Endothelial cell (in vitro differentiated cells): ENCODE data around the gene CEP192. TPM values are rescaled to one million over a fixed set of nuclear protein-coding genes. Genes with fewer than 3 reads are reported as not detected.

ENCODE experiments used
- DNase-seq: peaks from one replicate; pipeline ENCODE4 v3.0.0; 2021; ENCODE audit warnings: low spot score
- H3K27ac Mint-ChIP-seq: one replicate; pipeline ENCODE4 v1.8.0; 2021; ENCODE audit warnings: mixed read lengths, inconsistent platforms; ENCODE audit not compliant: unreplicated experiment
- H3K27me3 Mint-ChIP-seq: one replicate; pipeline ENCODE4 v1.8.0; 2021; ENCODE audit warnings: mild to moderate bottlenecking, moderate library complexity, mixed read lengths, inconsistent platforms; ENCODE audit not compliant: unreplicated experiment
- H3K36me3 Mint-ChIP-seq: one replicate; pipeline ENCODE4 v1.8.0; 2021; ENCODE audit warnings: mild to moderate bottlenecking, low read depth, mixed read lengths, inconsistent platforms; ENCODE audit not compliant: unreplicated experiment
- H3K4me1 Mint-ChIP-seq: one replicate; pipeline ENCODE4 v1.8.0; 2021; ENCODE audit warnings: mild to moderate bottlenecking, mixed read lengths, inconsistent platforms; ENCODE audit not compliant: unreplicated experiment
- H3K4me3 Mint-ChIP-seq: one replicate; pipeline ENCODE4 v1.8.0; 2021; ENCODE audit warnings: mild to moderate bottlenecking, mixed read lengths, inconsistent platforms; ENCODE audit not compliant: unreplicated experiment
- H3K9me3 Mint-ChIP-seq: one replicate; pipeline ENCODE4 v1.8.0; 2021; ENCODE audit warnings: mixed read lengths, inconsistent platforms; ENCODE audit not compliant: unreplicated experiment
- total RNA-seq: library from RNA; stranded (reverse); fragmentation: NEBNext Ultra II Directional; extraction: Animal tissue kit (Norgen Biotek cat#: 25700); gene quantifications from one replicate; pipeline ENCODE4 v1.2.1, GENCODE V29; 2021; ENCODE audit not compliant: unreplicated experiment
- TF ChIP-seq, protein P1 (sequence below): fragments of 200-600 bp; sonication (generic); IDR thresholded peaks from one replicate; pipeline ENCODE4 v1.5.0; 2021; ENCODE audit warnings: antibody characterized with exemption; ENCODE audit not compliant: unreplicated experiment

CEP192 gene
- total RNA-seq, 1 donor from 2014 or later, result 23.2 TPM

DNA sequence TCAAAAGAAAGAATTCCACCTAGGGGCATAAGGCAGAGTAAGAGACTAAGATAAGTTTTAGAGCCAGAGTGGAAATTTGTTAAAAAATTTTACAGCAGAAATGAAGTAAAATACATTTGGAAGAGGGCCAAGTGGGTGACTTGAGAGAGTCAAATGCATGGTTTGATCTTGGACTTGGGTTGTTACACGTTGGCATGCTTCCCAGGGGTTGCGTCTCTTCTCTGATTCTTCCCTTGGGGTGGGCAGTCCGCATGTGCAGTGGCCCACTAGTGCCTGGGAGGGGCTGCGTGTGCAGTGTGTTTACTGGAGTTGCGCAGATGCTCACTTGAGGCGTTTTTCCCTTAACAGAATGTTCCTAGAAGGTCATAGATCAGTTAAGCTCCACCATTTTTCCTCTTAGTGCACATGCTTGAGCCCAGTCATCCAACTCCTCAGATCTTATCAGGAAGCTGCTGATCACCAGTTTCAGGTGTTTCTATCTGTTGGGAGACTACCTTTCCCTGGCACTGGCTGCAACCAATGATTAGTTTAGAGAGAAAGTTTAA lies 30.2 kb upstream of the CEP192 start:
- Mint-ChIP-seq H3K9me3 (no peaks in the 10 kb centered on the region), H3K4me3 (no peak overlapping the region), H3K27ac (no peak overlapping the region), H3K4me1 (no peaks in the 10 kb centered on the region), H3K27me3 (no peaks in the 10 kb centered on the region), H3K36me3 (peaks cover 14% of the 10 kb centered on the region)
- DNase-seq, result no peak
- TF ChIP-seq, protein P1, sequence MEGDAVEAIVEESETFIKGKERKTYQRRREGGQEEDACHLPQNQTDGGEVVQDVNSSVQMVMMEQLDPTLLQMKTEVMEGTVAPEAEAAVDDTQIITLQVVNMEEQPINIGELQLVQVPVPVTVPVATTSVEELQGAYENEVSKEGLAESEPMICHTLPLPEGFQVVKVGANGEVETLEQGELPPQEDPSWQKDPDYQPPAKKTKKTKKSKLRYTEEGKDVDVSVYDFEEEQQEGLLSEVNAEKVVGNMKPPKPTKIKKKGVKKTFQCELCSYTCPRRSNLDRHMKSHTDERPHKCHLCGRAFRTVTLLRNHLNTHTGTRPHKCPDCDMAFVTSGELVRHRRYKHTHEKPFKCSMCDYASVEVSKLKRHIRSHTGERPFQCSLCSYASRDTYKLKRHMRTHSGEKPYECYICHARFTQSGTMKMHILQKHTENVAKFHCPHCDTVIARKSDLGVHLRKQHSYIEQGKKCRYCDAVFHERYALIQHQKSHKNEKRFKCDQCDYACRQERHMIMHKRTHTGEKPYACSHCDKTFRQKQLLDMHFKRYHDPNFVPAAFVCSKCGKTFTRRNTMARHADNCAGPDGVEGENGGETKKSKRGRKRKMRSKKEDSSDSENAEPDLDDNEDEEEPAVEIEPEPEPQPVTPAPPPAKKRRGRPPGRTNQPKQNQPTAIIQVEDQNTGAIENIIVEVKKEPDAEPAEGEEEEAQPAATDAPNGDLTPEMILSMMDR, result no peak

DNA sequence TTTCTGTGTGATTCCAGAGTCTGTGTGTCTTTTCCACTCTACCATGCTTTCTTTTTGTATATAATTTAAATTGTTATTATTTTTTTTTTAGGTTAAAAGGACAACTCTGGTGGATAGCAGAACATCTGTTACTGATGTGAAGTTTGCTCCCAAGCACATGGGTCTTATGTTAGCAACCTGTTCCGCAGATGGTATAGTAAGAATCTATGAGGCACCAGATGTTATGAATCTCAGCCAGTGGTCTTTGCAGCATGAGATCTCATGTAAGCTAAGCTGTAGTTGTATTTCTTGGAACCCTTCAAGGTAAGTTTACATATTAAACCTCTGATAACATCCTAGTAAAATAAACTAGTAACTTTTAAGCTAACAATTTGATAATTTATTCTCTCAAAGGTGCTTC lies 28.1 kb upstream of the CEP192 start:
- TF ChIP-seq, protein P1, result no peak
- no peak overlapping the region for H3K27ac Mint-ChIP-seq
- H3K4me1 Mint-ChIP-seq, result no peaks in the 10 kb centered on the region
- H3K4me3 Mint-ChIP-seq, result no peak overlapping the region
- H3K9me3 Mint-ChIP-seq, result no peaks in the 10 kb centered on the region
- H3K36me3 Mint-ChIP-seq, result peaks cover 19% of the 10 kb centered on the region
- DNase-seq, result no peak
- H3K27me3 Mint-ChIP-seq, result no peaks in the 10 kb centered on the region

DNA sequence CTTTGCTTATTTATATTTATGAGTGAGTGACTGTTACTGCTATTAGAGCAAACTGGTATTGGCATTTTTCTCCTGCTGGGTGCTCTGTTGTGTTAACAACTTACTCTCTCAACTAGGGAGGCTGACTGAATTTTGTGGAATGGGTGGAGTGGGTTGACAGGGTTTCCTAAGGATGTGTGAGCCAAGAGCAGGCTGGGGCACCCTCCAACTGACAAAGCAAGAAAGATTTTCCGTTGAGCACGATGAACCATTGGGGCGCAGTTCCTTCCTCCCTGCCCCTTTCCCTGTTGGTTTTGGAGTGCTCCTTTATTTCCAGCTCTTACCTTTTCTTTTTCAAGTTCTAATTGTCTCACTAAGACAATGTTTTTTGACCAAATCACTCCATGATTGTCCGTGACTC lies 23.0 kb upstream of the CEP192 start:
- Mint-ChIP-seq H3K4me1 (no peaks in the 10 kb centered on the region), H3K9me3 (no peaks in the 10 kb centered on the region), H3K36me3 (peaks cover 26% of the 10 kb centered on the region), H3K4me3 (no peak overlapping the region), H3K27ac (no peak overlapping the region), H3K27me3 (peaks cover 4% of the 10 kb centered on the region)
- TF ChIP-seq, protein P1, result no peak
- no peak for DNase-seq

DNA sequence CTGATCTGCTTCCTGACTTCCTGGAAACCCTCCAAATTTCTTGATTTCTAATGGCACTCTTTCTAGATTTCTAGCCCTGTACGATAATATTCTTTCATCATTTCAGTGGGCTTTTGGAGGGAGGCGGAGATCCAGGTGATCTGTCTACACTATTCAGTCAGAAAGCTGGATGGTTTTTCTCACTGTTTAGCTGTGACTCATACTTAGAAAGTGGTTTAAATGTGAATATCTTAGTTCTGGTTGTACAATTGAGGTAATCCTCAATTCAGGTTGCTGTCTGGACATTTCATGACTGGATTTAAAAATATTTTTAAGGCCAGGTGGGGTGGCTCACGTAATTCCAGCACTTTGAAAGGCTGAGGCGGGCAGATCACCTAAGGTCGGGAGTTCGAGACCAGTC lies 22.5 kb upstream of the CEP192 start:
- no peak for DNase-seq
- no peak overlapping the region for H3K27ac Mint-ChIP-seq
- peaks cover 4% of the 10 kb centered on the region for H3K27me3 Mint-ChIP-seq
- H3K36me3 Mint-ChIP-seq, result peaks cover 27% of the 10 kb centered on the region
- TF ChIP-seq, protein P1, result no peak
- H3K4me1 Mint-ChIP-seq, result no peaks in the 10 kb centered on the region
- no peak overlapping the region for H3K4me3 Mint-ChIP-seq
- no peaks in the 10 kb centered on the region for H3K9me3 Mint-ChIP-seq

DNA sequence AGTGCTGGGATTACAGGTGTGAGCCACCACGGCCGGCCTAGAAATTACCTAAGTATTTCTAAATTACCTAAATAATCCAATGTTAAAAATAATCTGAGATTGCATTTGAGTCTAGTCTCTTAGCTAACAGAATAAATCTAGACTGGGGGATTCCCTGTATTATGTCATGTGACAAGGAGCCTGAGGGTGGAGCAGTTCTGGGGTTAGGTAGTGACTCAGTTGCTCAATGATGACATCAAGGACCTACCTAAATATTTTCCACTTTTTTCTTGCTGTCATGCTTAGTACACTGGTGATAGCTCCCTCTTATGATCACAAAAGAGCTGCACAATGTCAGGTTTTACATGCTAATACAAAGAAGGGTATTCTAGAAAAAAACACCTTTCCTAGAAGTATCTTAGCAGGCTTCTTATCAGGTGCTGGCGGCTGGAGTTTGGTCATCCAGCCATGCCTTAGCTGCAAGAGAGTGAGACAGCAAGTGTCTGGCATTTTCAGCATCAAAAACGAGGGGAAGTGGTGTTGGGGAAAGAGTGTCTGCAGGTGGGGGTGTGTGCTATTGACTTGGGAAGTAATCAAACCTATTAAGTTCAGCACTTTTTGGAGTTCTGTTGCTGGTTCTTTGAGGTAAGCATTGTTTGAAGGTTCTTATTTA lies 17.5 kb upstream of the CEP192 start:
- Mint-ChIP-seq H3K27ac (no peak overlapping the region), H3K27me3 (peaks cover 6% of the 10 kb centered on the region), H3K4me1 (no peaks in the 10 kb centered on the region), H3K4me3 (no peak overlapping the region), H3K9me3 (no peaks in the 10 kb centered on the region), H3K36me3 (peaks cover 42% of the 10 kb centered on the region)
- DNase-seq, result no peak
- TF ChIP-seq, protein P1, result no peak
